Cerebellar nuclear complex (tissue), 1 donor: ENCODE measurements around the gene LRP1.

Experiments
- DNase-seq, 2 experiments: peaks; one replicate each; lab custom pipeline; 2025; lab: John Stamatoyannopoulos, UW

Gene LRP1

GRCh38 chr12:57175428-57176138 is 47.3 kb downstream of the LRP1 start:
- DNase-seq = peak in 1 of 2 experiments; percentile 38

GRCh38 chr12:57176139-57176477 is 47.8 kb downstream of the LRP1 start:
- DNase-seq = no peak

- DNase-seq = no peak
These were observed 48.6 kb downstream of the LRP1 start for GRCh38 chr12:57176846-57177245.

- DNase-seq = no peak
These were observed 49.1 kb downstream of the LRP1 start for GRCh38 chr12:57177354-57177753.

- DNase-seq = no peak
These were observed 49.9 kb downstream of the LRP1 start for GRCh38 chr12:57178213-57178612.

GRCh38 chr12:57179331-57180086 is 51.2 kb downstream of the LRP1 start:
- DNase-seq = no peak

- no peak for DNase-seq
These were observed 52.2 kb downstream of the LRP1 start for GRCh38 chr12:57180321-57180989.

GRCh38 chr12:57181072-57181471 is 52.8 kb downstream of the LRP1 start:
- DNase-seq = no peak

GRCh38 chr12:57181561-57182155 is 53.4 kb downstream of the LRP1 start:
- no peak for DNase-seq

GRCh38 chr12:57182918-57183575 is 54.8 kb downstream of the LRP1 start:
- peak in 1 of 2 experiments; percentile 36 for DNase-seq

- no peak for DNase-seq
These were observed 55.8 kb downstream of the LRP1 start for GRCh38 chr12:57183939-57184725.

- DNase-seq = no peak
These were observed 57.1 kb downstream of the LRP1 start for GRCh38 chr12:57185403-57185802.

- no peak for DNase-seq
These were observed 57.7 kb downstream of the LRP1 start for GRCh38 chr12:57185906-57186508.

GRCh38 chr12:57187222-57188089 is 59.2 kb downstream of the LRP1 start:
- no peak for DNase-seq

- no peak for DNase-seq
These were observed 59.8 kb downstream of the LRP1 start for GRCh38 chr12:57188090-57188425.

- no peak for DNase-seq
These were observed 61.8 kb downstream of the LRP1 start for GRCh38 chr12:57190037-57190436.

- DNase-seq = no peak
These were observed 62.5 kb downstream of the LRP1 start for GRCh38 chr12:57190821-57191220.

- no peak for DNase-seq
These were observed 63.1 kb downstream of the LRP1 start for GRCh38 chr12:57191410-57191809.

- DNase-seq = no peak
These were observed 64.6 kb downstream of the LRP1 start for GRCh38 chr12:57192920-57193319.

- DNase-seq = no peak
These were observed 65.5 kb downstream of the LRP1 start for GRCh38 chr12:57193706-57194245.
